PFSK-1 (cell line): Measurements from ENCODE around the gene TSPAN18.

Experiments
- FOXP2 ChIP-seq: optimal IDR thresholded peaks from 2 replicates; pipeline ENCODE3; 2011; ENCODE audit warnings: borderline replicate concordance, control low read depth, inconsistent platforms; ENCODE audit not compliant: insufficient read depth; ENCODE audit errors: extremely low read length, extremely low read depth
- POLR2AphosphoS5 ChIP-seq: IDR thresholded peaks from 2 replicates; pipeline ENCODE4 v1.6.1; 2012; ENCODE audit warnings: low read depth, mild to moderate bottlenecking, control low read depth, low read length, moderate library complexity
- SIN3A ChIP-seq: IDR thresholded peaks from 2 replicates; pipeline ENCODE4 v1.6.1; 2012; ENCODE audit warnings: mild to moderate bottlenecking, low read length, moderate library complexity, borderline replicate concordance; ENCODE audit not compliant: insufficient read depth
- TAF1 ChIP-seq: IDR thresholded peaks from 2 replicates; pipeline ENCODE4 v1.6.1; 2012; ENCODE audit warnings: low read length, control low read depth, borderline replicate concordance; ENCODE audit not compliant: insufficient read depth
- TF ChIP-seq, protein P1 (sequence below), 2 experiments: IDR thresholded peaks; 2 replicates each; pipeline versions ENCODE4 v1.6.1 to v1.8.0; 2011 to 2012; ENCODE audit warnings: low read depth in 2 of 2, low read length in 2 of 2, control low read depth in 1 of 2, inconsistent platforms in 1 of 2, mild to moderate bottlenecking in 1 of 2, moderate library complexity in 1 of 2; ENCODE audit not compliant: insufficient read depth in 1 of 2

The TSPAN18 gene

GRCh38 chr11:44873537-44873936, 146.8 kb downstream of the TSPAN18 start:
- TF ChIP-seq, protein P1, sequence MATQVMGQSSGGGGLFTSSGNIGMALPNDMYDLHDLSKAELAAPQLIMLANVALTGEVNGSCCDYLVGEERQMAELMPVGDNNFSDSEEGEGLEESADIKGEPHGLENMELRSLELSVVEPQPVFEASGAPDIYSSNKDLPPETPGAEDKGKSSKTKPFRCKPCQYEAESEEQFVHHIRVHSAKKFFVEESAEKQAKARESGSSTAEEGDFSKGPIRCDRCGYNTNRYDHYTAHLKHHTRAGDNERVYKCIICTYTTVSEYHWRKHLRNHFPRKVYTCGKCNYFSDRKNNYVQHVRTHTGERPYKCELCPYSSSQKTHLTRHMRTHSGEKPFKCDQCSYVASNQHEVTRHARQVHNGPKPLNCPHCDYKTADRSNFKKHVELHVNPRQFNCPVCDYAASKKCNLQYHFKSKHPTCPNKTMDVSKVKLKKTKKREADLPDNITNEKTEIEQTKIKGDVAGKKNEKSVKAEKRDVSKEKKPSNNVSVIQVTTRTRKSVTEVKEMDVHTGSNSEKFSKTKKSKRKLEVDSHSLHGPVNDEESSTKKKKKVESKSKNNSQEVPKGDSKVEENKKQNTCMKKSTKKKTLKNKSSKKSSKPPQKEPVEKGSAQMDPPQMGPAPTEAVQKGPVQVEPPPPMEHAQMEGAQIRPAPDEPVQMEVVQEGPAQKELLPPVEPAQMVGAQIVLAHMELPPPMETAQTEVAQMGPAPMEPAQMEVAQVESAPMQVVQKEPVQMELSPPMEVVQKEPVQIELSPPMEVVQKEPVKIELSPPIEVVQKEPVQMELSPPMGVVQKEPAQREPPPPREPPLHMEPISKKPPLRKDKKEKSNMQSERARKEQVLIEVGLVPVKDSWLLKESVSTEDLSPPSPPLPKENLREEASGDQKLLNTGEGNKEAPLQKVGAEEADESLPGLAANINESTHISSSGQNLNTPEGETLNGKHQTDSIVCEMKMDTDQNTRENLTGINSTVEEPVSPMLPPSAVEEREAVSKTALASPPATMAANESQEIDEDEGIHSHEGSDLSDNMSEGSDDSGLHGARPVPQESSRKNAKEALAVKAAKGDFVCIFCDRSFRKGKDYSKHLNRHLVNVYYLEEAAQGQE (IDR thresholded peaks at IDR 0.05; ENCODE audit: insufficient read depth in 1 of 2, low read depth in 2 of 2, low read length in 2 of 2), result no peak
- TF ChIP-seq SIN3A, result no peak
- TF ChIP-seq POLR2AphosphoS5, result no peak
- no peak for TF ChIP-seq FOXP2
- no peak for TF ChIP-seq TAF1

GRCh38 chr11:44874284-44874683, 147.5 kb downstream of the TSPAN18 start:
- TF ChIP-seq TAF1 (no peak), FOXP2 (no peak), SIN3A (no peak), POLR2AphosphoS5 (no peak)
- TF ChIP-seq, protein P1 (IDR thresholded peaks at IDR 0.05; ENCODE audit: insufficient read depth in 1 of 2, low read depth in 2 of 2, low read length in 2 of 2), result no peak

GRCh38 chr11:44875037-44875436, 148.3 kb downstream of the TSPAN18 start:
- TF ChIP-seq TAF1 (no peak), POLR2AphosphoS5 (no peak), SIN3A (no peak), FOXP2 (no peak)
- TF ChIP-seq, protein P1 (IDR thresholded peaks at IDR 0.05; ENCODE audit: insufficient read depth in 1 of 2, low read depth in 2 of 2, low read length in 2 of 2), result no peak

GRCh38 chr11:44876194-44876723, 149.5 kb downstream of the TSPAN18 start:
- no peak for TF ChIP-seq TAF1
- no peak for TF ChIP-seq POLR2AphosphoS5
- no peak for TF ChIP-seq FOXP2
- TF ChIP-seq SIN3A, result no peak
- TF ChIP-seq, protein P1 (IDR thresholded peaks at IDR 0.05; ENCODE audit: insufficient read depth in 1 of 2, low read depth in 2 of 2, low read length in 2 of 2), result no peak
